ENCODE results near the gene MTMR8.

DNA sequence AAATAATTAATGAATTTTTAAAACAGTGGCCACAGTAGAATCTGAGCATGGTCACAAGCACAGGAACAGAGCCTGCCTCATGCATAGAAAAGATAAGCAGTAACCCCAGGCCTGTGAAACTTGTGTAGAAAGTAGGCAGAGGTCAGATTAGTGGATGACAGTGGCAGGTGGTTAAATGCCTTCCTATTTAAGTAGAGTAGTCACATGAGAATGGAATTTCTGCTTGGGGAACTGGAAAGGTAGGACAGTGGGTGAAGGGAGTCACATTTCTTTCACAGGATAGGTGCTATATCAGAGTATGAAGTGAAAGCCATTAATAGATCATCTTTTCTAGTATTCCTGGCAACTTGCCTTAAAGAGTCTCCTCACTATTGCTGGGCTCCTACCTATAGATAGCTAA lies 130.0 kb downstream of the MTMR8 start:
- TF ChIP-seq, protein P1, sequence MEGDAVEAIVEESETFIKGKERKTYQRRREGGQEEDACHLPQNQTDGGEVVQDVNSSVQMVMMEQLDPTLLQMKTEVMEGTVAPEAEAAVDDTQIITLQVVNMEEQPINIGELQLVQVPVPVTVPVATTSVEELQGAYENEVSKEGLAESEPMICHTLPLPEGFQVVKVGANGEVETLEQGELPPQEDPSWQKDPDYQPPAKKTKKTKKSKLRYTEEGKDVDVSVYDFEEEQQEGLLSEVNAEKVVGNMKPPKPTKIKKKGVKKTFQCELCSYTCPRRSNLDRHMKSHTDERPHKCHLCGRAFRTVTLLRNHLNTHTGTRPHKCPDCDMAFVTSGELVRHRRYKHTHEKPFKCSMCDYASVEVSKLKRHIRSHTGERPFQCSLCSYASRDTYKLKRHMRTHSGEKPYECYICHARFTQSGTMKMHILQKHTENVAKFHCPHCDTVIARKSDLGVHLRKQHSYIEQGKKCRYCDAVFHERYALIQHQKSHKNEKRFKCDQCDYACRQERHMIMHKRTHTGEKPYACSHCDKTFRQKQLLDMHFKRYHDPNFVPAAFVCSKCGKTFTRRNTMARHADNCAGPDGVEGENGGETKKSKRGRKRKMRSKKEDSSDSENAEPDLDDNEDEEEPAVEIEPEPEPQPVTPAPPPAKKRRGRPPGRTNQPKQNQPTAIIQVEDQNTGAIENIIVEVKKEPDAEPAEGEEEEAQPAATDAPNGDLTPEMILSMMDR (IDR thresholded peaks at IDR 0.05 in 8 of 11, conservative IDR thresholded peaks at IDR 0.05 in 3 of 11) = no peak
- TF ChIP-seq POLR2A (IDR thresholded peaks at IDR 0.05) = no peak

Measured in spleen (tissue), 7 donors.